ENCODE measurements around the gene FOLR1.

Gene FOLR1

DNA sequence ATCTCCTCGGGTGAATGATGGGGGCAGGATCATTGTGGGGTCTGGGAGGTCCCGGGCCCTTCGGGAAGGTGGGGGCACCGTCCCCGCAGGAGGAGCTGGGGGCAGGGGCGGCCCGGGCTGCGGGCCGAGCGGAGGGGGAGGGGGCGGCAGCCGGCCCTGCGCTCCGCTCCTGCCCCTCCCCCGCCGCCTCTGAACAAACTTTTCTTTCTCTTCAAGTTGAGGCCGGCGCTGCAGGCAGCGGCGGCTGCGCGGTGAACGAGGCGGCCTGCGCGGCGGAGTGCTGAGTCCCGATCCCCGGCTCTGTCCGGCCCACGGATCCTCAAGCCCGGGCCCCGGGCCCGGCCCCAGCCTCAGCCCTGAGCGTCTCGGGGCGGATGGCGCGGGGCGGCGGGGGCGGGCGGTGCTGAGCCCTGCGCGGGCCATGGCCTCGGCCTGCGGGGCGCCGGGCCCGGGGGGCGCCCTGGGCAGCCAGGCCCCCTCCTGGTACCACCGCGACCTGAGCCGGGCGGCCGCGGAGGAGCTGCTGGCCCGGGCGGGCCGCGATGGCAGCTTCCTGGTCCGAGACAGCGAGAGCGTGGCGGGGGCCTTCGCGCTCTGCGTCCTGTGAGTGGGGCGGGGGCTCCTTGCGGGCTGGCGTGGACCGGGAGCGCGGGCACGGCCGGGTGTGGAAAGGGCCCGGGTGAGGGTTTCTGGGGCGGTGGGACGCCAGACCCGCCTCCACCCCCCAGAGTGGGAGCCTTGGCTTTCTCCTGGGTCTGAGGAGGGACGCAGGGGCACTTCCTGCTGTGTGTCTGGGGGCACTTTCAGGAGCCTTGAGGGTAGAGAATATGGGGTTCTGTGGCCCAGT lies 32.8 kb downstream of the FOLR1 start, which contains the start of gene INPPL1:
TSS of gene INPPL1 (plus strand) at position 204 of the 847 bp plus-strand sequence. CDS start at position 422, 218 bp downstream.
- peak; percentile 37 for DNase-seq

DNA sequence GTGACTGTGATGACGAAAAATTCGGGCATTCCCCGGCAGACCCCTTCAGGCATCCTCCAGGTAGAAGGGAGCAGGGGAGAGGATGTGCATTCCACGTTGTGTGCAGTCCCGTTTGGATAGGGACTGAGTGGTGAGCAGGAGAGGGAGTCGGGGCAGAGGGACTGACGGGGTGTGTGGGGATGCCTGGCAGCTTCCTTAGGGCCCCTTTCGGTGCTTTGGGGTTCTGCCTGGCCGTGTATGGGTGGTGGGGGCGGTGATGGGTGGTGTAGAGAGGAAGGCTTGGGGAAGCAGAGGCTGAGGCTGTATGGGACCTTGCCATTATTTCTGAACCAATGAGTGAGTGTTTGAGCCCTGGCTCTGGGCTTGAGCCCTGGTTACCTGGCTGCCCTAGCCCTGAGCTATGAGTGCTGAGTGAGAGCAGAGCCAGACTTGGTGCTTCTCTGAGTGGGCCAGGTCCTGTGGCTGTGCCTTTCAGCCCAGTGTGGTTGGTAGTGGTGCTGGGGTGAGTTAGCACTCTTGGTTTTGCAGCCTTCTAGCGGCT lies 33.5 kb downstream of the FOLR1 start:
- DNase-seq: peak; percentile 57

DNA sequence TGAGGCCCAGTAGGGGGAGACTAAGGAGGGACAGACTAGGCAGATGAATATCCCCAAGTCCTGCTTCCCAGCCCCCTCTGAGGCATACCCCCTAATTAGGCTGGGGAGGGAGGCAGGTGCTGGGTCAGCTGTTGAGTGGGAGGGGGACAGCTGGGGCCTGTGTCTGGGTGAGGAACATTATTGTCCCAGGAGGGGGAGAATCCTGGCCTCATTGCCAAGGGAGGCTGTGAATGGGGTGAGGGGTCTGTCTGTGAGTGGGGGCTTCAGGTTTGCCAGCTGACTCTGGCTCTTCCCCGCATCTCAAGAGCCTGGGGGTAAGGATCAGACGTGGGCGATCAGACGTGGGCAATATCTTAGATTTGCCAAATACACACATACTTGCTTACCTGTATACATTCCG lies 34.8 kb downstream of the FOLR1 start:
- no peak for DNase-seq

DNA sequence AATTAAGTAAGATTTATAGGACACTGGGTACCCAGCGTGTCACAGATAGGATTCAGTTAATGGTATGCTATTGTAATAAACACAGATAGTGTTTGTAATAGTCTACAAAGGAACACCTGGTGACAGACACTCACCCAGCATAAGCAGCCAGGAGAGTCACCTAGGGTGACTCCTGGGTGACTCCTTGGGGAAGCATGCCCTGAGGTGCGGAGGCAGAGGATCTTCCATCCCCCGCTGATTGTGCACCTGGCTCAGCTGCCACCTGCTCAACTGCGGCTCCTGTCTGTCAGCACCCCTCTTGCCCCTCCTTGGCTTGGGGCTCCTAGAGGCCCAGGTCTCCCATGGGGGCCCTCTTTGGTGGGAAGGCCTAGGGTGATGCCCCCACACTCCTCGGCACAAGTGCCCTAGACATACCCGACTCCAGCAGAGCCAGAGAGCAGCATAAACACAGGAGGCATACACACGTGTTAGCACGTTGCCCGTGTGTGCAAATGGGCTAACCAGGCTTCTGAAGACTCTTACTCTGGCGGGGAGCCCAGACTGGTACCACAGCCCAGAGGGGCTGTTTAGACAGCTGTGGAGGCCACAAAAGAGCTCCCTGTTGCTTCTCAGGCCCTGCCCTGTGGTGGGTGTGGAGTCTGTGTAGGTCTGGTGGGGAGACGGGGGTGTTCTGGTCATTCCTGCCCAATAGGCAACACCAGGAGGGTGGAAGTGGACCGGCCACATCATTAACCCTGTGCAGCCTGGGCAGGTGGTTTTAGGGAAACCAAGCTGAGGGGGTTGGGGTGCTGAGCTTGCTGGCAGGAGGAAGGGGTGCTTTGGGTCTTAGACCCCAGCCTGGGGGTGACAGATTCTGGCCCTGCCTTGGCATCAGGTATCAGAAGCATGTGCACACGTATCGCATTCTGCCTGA lies 35.6 kb downstream of the FOLR1 start:
- no peak for DNase-seq

DNA sequence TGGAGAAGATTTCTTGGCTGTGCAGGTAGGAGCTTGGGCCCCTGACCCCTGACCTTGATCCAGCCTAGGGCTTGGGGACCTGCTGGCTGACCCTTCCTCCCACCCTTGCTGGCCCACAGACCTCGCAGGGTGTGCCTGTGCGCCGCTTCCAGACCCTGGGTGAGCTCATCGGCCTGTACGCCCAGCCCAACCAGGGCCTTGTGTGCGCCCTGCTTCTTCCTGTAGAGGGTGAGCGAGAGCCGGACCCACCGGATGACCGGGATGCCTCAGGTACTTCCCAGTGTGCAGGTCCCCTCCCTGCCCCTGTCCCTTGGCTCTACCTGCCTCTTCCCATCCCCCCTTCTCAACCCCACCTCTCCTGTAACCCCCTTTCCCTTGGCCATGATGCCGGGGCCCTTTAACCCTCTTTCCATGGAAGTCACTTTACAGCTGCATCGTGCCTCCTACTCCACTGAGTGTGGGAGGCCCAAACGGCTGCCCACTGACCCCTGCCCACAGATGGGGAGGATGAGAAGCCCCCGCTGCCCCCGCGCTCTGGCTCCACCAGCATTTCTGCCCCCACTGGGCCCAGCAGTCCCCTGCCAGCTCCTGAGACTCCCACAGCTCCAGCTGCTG lies 36.4 kb downstream of the FOLR1 start:
- DNase-seq: no peak

DNA sequence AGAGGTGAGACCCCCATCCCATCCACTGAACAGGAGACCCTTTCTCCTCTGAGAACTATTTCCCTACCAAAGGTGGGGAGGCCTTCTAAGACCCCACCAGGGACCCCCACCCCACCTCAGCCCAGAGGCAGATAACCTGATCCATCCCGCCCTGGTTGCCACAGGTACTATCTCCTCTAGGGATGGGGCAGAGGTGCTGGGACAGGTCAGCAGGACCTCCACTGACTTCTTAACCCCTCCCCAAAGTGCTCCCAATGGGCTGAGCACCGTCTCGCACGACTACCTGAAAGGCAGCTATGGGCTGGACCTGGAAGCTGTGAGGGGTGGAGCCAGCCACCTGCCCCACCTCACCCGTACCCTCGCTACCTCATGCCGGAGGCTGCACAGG lies 36.9 kb downstream of the FOLR1 start:
- no peak for DNase-seq

DNA sequence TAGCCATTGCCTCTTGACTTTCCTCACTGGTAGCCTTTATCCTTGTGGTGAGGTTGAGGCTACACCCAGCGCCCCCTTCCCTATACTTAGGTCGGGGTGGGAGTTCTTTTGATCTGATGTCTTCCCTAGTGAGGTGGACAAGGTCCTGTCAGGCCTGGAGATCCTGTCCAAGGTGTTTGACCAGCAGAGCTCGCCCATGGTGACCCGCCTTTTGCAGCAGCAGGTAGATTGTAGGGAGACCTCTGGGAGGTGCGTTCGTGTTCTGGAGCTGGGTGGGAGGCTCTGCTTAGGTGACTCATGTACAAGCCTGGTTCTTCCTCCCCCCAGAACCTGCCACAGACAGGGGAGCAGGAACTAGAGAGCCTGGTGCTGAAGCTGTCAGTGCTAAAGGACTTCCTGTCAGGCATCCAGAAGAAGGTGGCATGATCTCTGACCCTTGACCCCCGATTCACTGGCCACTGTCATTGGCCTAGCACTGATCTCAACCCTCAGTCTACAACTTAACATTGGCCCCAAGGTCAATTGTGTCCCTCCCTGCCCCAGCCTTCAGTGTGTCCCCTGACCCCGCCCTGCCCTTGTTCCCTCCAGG lies 37.5 kb downstream of the FOLR1 start:
- DNase-seq: no peak

DNA sequence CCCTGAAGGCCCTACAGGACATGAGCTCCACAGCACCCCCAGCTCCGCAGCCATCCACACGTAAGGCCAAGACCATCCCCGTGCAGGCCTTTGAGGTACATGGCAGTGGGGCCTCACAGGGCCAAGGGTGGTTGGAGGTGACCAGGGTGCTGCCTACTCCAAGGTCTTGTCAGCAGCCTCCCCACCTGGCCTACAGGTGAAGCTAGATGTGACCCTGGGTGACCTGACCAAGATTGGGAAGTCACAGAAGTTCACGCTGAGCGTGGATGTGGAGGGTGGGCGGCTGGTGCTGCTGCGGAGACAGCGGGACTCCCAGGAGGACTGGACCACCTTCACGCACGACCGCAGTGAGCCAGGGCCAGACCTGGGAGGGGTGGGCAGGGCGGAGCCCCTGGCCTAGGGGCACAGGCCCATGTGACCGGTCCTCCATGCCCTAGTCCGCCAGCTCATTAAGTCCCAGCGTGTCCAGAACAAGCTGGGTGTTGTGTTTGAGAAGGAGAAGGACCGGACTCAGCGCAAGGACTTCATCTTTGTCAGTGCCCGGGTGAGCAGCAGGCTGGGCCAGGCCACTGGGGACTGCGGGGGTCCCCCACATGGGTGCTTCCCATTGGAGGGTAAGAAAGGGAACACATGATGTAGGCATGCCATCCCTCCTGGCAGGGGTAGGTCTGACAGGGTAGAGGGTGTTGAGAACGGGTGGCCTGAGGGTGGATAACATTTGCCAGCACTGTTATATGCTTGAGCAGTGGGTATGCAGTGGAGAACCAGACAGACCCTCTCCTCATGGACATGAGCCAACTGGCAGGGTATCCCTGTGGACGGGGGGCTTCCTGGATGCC lies 38.2 kb downstream of the FOLR1 start:
- DNase-seq: no peak

DNA sequence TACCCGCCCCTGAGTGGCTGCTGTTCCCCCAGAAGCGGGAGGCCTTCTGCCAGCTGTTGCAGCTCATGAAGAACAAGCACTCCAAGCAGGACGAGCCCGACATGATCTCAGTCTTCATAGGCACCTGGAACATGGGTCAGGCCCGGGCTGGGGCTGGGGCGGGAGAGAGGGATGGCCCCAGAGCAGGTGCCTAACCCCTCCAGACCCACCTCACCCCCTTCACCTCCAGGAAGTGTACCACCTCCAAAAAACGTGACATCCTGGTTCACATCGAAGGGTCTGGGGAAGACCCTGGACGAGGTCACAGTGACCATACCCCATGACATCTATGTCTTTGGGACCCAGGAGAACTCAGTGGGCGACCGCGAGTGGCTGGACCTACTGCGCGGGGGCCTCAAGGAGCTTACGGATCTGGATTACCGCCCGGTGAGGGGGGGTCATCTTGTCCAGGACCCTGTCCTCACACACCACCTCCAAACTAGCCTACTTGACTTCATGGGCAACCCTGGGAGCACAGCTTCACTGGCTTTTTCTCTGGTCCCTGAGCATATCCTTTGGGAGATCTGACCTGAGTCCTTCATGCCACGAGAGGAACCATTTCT lies 38.9 kb downstream of the FOLR1 start:
- DNase-seq: no peak

DNA sequence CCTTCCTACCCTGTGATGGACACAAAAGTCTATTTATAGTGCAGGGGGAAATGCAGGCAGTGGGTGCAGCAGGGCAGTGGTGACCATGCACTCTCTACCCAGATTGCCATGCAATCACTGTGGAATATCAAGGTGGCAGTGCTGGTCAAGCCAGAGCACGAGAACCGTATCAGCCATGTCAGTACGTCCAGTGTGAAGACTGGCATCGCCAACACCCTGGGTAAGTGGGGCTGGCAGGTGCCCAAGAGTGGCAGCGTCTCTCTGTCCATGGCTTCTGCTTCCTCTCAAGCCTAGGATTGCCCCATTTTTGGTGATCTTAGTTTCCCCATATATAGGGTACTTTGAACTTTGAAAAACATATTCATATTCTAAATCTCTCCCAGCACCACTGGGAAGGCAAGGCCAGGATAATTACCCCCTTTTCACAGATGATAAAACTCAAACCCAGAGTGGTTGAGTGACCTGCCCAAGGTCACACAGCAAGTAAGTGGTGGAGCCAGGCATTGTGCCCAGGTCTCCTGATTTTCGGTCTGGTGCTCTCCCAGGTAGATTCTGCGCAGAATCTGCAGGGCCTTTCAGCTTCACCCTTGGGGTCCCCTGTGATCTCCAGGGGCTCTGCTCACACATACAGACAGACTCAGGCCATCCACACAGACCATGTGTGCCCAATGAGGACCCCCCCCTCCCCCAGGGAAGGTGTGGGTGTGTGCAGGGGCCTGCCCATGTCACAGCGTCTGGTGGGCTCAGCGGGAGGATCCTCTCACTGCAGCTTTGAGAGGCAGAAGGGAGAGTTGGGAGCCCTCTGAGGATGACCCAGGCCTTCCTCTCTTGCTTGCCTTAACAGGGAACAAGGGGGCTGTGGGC lies 39.7 kb downstream of the FOLR1 start:
- no peak for DNase-seq

DNA sequence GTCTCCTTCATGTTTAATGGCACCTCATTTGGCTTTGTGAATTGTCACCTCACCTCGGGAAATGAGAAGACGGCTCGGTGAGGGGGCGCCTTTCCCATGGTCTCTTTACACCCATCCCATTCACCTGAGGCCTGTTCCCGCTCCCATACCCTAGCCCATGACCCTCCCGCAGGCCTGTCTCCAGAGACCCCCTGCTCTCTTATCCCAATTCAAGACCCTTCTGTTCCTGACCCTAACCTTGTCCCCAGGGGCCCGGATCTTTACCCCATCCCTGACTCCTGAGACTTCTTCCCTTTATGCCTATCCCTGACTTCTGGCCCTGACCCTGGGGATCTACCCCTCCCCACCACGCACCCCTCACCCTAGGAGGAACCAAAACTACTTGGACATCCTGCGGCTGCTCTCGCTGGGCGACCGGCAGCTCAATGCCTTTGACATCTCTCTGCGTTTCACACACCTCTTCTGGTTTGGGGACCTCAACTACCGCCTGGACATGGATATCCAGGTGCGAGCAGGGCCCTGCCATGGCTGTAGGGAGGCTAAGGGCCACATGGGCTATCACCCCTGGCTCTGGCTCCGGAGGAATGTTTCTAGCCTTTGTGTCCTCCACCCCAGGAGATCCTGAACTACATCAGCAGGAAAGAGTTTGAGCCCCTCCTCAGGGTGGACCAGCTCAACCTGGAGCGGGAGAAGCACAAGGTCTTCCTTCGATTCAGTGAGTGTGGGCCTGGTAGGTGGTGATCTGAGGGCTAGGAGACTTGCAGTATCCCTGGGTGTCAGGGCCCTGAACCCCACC lies 40.5 kb downstream of the FOLR1 start:
- no peak for DNase-seq

DNA sequence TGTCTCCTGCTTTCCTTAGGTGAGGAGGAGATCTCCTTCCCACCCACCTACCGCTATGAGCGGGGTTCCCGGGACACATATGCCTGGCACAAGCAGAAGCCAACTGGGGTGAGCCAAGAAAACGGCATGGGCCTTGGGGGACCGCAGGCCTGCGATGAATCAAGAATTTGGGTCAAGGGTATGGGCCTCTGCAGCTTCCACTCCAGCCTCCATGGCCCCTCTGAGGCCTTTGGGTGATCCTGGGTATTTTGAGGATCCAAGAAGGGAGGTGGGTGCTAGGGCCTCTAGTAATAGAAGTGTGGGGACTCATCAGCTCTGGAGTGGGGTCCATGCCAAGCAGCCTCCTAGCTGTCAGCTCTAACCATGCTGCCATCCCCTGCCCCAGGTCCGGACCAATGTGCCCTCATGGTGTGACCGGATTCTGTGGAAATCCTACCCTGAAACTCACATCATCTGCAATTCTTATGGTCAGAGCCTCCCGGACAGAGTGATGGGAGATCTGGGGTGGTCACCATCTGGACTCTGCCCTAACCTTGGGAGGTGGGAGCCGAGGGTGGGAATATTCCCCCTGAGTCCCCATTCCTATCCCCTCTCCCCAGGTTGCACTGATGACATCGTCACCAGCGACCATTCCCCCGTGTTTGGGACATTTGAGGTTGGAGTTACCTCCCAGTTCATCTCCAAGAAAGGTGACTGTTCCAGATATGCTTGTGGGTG lies 41.3 kb downstream of the FOLR1 start:
- no peak for DNase-seq

DNA sequence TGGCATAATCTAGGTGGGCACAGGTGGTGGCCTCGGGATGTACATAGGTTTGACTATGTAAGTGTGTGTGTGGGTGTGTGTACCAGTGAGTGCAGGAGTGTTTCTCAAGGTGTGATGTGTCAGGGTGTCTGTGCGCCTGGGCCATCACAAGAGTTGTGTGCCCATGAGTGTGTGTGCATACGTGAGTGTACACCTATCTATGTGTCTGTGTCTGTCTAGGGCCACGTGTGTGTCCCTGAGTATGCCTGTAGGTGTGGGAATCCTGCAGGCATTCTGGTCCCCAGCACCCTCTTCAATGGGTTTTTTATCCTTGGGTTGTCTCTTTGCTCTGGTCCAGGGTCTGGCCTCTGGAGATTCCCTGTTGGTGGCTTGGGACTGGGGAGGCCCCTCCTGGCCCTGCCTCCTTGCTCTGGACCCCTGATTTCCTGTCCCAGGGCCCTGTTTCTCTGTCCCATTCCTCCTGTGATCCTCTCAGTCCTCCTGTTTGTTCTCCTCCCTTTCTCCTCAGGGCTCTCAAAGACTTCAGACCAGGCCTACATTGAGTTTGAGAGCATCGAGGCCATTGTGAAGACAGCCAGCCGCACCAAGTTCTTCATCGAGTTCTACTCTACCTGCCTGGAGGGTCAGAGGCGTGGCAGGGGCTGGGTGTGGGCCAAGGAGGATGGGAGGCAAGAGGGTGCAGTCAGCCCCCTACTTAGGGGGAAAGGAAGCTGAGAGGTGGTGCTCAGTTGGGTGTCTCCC lies 42.0 kb downstream of the FOLR1 start:
- no peak for DNase-seq

DNA sequence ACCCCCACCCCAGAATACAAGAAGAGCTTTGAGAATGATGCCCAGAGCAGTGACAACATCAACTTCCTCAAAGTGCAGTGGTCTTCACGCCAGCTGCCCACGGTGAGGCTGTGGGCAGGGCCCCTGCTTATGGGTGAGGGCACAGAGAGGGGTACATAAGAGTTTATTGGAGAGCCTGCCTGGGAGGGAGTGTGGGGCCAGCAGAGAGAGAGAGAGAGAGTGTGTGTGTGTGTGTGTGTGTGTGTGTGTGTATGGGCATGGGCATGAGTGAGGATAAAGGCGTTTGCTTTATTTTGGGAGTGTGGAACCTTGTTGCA lies 42.5 kb downstream of the FOLR1 start:
- DNase-seq: no peak

DNA sequence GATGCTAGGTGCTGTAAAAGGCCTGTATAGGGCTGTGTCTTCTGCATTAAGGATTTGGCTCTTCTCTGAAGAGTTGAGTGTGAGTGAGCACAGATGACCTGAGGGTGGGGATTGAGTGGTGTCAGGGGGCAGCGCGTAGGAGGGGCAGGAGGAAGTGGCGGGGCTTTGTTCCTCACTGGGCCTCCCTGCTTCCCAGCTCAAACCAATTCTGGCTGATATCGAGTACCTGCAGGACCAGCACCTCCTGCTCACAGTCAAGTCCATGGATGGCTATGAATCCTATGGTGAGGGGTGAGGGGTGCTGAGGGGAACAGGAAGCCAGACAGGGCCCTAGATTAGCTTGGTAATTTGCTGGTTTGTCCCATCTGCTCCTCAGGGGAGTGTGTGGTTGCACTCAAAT lies 43.0 kb downstream of the FOLR1 start:
- no peak for DNase-seq

DNA sequence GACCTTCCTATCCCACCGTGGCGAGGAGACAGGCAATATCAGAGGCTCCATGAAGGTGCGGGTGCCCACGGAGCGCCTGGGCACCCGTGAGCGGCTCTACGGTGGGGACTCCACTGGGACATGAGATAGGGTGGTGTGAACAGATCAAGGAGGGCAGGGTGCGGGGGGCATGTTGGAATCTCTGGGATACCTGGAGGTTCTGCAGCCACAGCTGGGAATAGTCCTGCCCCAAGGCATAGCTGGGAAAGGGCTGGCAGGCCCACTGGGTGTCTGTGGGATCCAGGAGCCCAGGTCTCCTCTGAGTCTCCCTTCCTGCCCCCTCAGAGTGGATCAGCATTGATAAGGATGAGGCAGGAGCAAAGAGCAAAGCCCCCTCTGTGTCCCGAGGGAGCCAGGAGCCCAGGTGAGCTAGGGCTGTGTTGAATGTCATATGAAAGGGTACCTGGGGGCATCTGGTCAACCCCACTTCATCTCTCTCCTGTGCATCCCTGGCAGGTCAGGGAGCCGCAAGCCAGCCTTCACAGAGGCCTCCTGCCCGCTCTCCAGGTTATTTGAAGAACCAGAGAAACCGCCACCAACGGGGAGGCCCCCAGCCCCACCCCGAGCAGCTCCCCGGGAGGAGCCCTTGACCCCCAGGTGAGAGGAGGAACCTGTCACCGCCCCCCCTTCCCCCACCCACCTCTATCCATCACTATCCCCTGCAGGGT lies 43.6 kb downstream of the FOLR1 start:
- DNase-seq: no peak

DNA sequence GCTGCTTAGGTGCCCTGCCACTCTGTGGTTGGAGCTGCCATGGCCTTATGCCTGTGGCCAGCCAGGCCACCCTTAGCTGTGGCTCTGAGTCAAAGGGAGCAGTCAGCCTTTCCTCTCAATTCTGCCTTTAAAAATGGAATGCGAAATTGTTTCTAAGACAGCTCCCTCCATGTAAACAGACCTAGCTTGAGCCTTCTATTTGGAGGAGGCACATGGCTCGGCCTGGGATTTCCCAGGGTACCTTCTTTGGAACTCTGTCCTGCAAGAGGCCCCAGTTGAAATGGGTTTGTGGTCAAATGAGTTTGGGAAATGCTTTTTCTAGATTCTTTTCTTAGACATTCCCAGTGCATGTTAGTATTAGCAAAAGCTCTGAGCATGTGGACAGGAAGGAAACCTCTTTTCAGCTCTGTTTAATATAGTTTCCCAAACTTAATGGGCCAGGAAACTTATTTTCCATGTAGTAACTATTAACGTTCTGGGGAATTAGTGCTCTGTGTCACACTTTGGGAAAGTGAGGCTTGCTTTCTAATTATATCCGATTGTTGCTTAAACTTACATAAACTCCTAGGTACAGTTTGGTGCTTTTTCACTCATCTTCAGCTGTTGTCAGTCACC lies 44.2 kb downstream of the FOLR1 start:
- no peak for DNase-seq
